ENCODE measurements around the gene ADAMTS17.

The ADAMTS17 gene

GRCh38 chr15:100169615-100170290 lies 172.0 kb downstream of the ADAMTS17 start:
- DNase-seq (ENCODE audit: low spot score), result no peak

GRCh38 chr15:100168787-100169186 lies 173.0 kb downstream of the ADAMTS17 start:
- no peak for DNase-seq (ENCODE audit: low spot score)

DNA sequence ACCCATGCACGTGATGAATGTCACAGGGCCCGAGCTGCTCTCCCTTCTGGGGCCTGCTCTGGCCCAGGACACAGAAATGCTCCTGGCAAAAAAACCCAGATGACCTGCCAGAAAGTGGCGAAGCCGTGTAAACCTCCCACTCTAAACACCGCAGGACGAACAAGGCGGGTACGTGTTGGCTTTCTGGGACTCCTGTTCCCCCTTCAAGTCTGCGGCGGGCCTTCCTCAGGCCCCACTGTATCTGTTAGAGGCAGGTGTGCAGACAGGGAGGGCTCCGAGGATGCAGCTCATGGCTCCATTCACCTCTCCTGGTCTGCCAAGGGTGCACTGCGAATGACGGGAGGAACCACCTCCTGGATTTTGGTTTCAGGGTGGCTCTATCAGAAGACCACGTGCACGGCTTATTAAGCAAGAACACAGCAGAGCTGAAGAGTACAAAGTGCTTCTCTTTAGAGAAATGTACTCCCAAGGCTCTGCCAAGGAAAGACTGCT lies 173.8 kb downstream of the ADAMTS17 start:
- no peak for DNase-seq (ENCODE audit: low spot score)

- DNase-seq (ENCODE audit: low spot score), result no peak
Observed at GRCh38 chr15:100166313-100166712, 175.5 kb downstream of the ADAMTS17 start.

GRCh38 chr15:100163961-100164360 lies 177.8 kb downstream of the ADAMTS17 start:
- no peak for DNase-seq (ENCODE audit: low spot score)

GRCh38 chr15:100160953-100161352 lies 180.8 kb downstream of the ADAMTS17 start:
- DNase-seq (ENCODE audit: low spot score), result no peak

DNA sequence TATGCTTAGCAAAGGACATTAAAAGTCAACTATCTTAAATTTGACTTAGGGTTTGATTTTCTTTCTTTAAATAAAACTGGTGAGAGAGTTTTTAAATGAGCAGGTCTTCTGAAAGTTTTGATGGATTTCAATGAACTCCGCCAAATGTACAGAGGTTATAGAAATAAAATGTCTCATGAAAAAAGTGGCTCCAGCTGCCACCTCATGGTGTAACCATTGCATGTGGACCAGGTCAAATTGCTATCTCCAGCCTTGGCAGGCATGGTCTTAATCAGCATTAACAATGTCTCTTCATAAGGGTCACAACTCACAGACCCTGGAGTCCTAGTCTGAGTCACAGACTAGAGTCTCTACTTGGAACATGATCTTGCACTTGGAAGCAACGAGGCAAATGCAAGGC lies 182.3 kb downstream of the ADAMTS17 start:
- DNase-seq (ENCODE audit: low spot score), result no peak

DNA sequence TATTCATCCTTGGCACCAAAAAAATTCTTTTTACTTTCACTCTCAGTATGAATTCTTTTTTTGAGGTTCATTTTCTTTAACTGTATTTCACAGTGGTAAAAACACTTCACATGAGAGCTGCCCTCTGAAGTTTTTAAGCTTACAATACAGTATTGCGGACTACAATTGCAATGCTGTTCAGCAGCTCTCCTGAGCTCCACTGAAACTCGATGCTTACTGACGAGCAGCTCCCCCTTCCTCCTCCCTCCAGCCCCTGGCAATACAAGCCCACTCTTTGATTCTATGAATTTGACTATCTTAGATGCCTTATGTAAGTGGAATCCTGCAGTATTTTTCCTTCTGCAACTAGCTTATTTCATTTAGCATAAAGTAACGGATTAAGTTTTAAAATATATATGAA lies 183.4 kb downstream of the ADAMTS17 start:
- DNase-seq (ENCODE audit: low spot score), result no peak

DNA sequence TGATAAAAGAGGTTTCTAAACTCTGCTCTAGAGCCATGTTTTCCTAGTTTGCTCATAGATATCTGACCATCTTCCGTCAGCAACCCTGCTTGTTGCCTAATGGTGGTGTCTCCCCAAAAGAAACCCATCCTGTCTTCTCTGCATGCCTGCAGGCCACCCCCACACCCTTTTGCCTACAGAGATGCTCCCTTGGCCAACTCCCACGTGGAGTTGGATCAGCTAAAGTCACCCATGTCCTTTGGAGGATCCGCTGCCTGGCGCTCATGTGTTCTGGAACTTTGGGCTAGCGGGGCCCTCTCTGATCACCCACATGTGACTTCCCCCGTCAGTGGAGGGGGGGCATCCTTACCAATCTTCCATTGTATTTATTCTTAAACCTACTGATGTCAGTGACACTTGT lies 185.6 kb downstream of the ADAMTS17 start:
- no peak for DNase-seq (ENCODE audit: low spot score)

DNA sequence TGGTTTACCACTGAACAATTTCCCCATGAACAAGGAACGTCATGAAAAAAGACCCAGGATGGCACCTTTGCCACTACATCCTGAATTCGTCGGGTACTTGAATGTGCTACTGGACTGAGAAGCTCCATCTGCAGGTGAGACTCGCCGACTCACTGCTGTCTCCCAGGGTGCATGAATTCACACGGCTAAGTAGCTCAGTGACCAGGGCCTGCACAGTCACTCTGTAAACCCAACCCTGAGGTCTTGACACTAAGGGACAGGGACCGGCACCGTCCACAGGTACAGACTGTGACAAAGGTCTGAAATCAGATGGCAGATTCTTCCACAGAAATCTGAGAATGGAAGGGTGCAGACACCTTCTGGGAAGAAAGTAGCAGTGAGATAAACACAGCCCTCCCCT lies 187.4 kb downstream of the ADAMTS17 start:
- no peak for DNase-seq (ENCODE audit: low spot score)

DNA sequence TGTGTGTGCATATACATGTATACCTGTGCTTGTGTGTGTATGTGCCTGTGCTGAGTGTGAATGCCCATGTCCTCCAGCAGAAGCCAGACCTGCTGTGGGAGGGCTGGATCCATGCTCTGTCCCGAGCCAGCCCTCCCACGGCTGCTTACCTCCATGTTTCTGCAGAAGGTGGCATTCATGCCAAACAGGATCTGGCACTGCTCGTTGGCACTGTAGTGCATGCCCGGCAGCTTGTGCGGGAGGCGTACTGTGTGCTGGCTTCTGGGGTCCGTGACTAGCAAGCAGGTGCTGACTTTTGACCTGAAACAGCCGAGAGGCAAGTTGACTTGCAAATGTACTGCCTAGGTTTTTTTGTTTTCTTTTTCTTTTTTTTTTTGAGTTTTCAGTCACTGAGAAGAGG lies 189.3 kb downstream of the ADAMTS17 start:
- DNase-seq (ENCODE audit: low spot score), result no peak

DNA sequence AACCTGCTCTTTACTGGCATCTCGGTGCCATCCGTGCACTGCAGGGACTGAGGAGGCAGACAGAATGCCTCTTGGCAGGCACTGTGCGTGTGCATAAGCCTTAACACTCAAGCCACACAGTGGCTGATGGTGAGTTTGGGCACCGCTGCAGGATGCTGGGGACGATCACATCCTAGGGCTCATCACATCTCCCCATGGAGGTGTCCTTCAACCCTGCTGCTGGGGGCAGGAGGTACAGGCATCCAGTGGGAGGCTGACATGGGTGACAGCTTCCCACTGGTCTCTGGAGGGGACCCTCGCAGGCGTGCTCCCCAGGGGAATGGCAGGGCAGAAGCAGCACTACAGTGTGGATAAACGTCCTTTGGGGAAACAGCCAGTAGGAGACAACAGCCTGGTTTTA lies 190.9 kb downstream of the ADAMTS17 start:
- DNase-seq (ENCODE audit: low spot score), result no peak

- no peak for DNase-seq (ENCODE audit: low spot score)
Observed at GRCh38 chr15:100147828-100148227, 193.9 kb downstream of the ADAMTS17 start.

DNA sequence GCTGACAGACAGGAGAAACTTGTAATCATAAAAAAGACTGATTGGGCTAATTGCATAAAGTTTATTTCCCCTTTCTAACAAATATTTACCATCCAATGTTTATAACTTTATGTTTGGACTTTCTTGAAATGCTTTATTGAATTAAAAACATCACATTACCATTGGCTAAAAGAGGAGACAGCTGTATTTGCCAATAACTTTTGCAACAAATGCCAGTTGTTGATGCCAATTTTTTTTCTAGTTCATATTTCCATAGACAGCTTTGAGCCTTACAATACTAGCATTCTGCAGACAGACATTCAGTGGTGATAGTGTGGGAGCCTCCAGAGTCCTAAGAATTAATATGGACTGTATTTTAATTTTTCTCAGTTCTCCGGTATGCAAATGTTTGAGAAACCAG lies 198.4 kb downstream of the ADAMTS17 start:
- no peak for DNase-seq (ENCODE audit: low spot score)

DNA sequence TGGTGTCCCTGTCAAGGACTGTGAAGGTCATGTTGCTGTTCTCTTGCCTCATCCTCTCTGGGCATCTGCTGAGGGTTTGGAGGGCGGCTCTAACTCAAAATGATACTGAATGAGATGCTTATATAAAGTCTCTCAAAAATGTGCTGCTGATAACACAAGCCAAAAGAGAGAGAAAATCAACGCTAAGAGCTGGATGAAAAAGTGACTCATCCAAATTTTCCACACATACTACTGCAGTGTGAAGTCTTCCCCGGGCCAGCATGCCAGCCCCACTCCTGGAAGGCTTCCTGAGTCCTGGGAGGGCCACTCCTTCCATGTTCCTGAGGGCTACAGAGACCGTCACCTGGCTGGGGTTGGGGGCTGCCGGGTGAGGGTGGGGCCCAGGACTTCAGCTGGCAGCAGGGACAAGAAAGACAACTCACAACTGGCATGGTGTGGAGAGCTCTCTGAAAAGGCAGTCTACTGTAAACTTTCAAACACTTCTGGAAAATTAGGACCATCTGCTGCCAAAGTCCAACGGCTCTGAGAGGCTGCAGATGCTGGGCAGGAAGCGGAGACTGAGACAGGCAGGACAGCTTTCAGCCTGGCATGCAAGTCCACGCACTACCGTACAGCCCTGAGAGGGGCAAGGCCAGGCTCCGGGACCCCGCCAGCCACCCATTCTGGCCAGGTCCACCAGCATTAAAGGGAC lies 200.3 kb downstream of the ADAMTS17 start:
- DNase-seq (ENCODE audit: low spot score), result no peak

- DNase-seq (ENCODE audit: low spot score), result no peak
Observed at GRCh38 chr15:100140527-100141308, 201.1 kb downstream of the ADAMTS17 start.

GRCh38 chr15:100134586-100134985 lies 207.2 kb downstream of the ADAMTS17 start:
- no peak for DNase-seq (ENCODE audit: low spot score)

GRCh38 chr15:100134089-100134583 lies 207.6 kb downstream of the ADAMTS17 start:
- no peak for DNase-seq (ENCODE audit: low spot score)

DNA sequence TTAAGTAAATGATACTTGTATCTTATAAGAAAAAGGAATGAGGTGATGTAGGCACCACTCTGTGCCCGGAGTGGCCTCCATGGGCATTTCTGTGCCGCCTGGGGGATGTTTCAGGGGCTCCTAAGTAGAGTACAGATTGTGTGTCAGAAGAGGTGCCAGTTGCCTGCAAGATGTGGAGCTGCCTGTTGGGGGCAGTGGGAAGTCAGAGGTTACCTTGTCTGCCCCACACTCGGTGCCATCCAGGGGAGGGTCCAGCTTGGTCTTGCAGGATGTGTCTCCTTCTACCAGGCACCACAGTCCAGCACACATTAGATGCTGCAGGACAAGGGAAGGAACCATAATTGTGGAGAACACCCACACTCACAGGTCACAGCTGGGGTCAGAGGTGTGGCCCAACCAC lies 208.8 kb downstream of the ADAMTS17 start:
- DNase-seq (ENCODE audit: low spot score), result no peak

GRCh38 chr15:100132309-100132708 lies 209.5 kb downstream of the ADAMTS17 start:
- DNase-seq (ENCODE audit: low spot score), result no peak

GRCh38 chr15:100131321-100132224 lies 210.2 kb downstream of the ADAMTS17 start:
- DNase-seq (ENCODE audit: low spot score), result peak; percentile 93

- DNase-seq (ENCODE audit: low spot score), result no peak
Observed at GRCh38 chr15:100129677-100130076, 212.1 kb downstream of the ADAMTS17 start.

Data from hepatic stellate cell (primary cell).